Measurements from ENCODE around the gene TMX4.

DNA sequence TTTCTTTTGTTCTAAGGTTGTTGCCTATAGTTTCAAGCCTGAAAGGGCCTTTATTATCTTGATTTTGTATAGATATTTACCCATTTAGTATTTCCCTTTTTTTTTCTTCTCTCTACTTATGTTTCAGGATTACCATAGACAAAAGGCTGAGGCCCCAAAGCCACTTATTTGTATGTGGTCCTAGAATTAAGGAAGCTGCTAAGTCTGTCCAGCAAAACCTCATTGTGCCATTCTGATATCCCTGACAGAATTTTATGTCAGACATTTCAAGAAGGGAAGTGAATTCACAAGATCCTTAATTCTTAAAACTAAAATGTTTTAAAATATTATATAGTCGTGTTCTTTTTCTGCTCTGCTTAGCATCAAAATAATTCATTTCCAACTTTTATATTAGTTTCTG, 86.2 kb downstream of the TMX4 start:
- TF ChIP-seq, protein P1, sequence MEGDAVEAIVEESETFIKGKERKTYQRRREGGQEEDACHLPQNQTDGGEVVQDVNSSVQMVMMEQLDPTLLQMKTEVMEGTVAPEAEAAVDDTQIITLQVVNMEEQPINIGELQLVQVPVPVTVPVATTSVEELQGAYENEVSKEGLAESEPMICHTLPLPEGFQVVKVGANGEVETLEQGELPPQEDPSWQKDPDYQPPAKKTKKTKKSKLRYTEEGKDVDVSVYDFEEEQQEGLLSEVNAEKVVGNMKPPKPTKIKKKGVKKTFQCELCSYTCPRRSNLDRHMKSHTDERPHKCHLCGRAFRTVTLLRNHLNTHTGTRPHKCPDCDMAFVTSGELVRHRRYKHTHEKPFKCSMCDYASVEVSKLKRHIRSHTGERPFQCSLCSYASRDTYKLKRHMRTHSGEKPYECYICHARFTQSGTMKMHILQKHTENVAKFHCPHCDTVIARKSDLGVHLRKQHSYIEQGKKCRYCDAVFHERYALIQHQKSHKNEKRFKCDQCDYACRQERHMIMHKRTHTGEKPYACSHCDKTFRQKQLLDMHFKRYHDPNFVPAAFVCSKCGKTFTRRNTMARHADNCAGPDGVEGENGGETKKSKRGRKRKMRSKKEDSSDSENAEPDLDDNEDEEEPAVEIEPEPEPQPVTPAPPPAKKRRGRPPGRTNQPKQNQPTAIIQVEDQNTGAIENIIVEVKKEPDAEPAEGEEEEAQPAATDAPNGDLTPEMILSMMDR (IDR thresholded peaks at IDR 0.05) = no peak
- no peak for TF ChIP-seq POLR2A (IDR thresholded peaks at IDR 0.05)
